ENCODE measurements around the gene VSTM2B. TPM values are rescaled to one million over a fixed set of nuclear protein-coding genes. Genes with fewer than 3 reads are reported as not detected.

VSTM2B gene
- total RNA-seq (not detected), polyA plus RNA-seq (ENCODE audit: insufficient read depth, low read depth, low replicate concordance) (not detected)
- long read RNA-seq, donor 1: 0 reads
- long read RNA-seq, donor 2: 0 reads
- long read RNA-seq, donor 3: 0 reads
- long read RNA-seq, donor 4: 0 reads
- long read RNA-seq, donor 5: 0 reads
- long read RNA-seq, donor 6: 0 reads
- long read RNA-seq, donor 7: 0 reads
- long read RNA-seq, donor 8: 0 reads
- long read RNA-seq, donor 9: 0 reads
- long read RNA-seq, donor 10: 0 reads

DNA sequence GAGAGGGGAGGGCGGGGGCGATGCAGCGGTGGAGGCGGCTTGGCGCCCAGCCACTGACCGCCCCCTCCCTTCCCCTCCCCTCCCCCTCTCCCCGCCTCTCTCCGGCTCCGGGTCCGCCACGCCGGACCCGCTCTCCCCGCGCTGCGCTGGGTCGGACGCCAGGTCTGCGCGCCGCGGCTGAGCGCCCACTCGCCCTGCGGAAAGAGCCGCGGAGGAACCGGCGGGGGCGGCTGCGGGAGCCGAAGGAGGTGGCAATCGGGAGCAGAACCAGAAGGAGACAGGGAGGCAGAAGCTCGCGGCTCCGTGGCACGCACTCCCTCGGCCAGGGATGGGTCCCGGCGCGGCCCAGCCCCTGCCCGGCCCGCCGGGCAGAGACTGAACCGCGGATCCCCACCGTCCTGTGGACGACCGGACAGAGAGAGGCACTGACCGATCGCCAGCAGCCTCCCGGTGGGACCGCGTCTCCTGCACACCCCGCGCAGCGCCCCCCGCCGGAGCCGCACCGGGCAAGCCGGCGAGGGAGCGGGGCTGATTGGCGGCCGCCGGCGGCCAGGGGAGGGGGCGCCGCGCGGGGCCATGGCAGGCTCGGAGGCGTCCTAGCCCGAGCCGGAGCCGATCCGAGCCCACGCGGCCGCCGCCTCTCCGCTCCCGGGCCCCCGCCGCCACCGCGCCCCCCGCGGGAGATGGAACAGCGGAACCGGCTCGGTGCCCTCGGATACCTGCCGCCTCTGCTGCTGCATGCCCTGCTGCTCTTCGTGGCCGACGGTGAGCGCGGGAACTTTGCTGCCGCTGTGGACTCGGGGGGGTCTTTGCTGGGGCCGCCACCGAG, at the start of gene VSTM2B:
VSTM2B (plus strand) TSS at position 94 of the 829 bp plus-strand sequence; CDS start at position 684, 590 bp downstream.
- Histone ChIP-seq H3K4me3 (ENCODE audit: low read length in 3 of 3) (no peak within 1 kb of the TSS), H3K27me3 (ENCODE audit: control insufficient read depth, insufficient read depth, low read length) (peaks cover 34% of the 10 kb centered on the region), H3K27ac (ENCODE audit: low read depth in 2 of 2, low read length in 2 of 2) (no peak within 1 kb of the TSS), H3K9me3 (ENCODE audit: control insufficient read depth in 2 of 3, insufficient read depth in 1 of 3, low read length in 3 of 3) (no peaks in the 10 kb centered on the region), H3K36me3 (ENCODE audit: control insufficient read depth in 2 of 3, insufficient read depth in 3 of 3, low read length in 3 of 3) (no peaks in the 10 kb centered on the region), H3K9ac (ENCODE audit: low read length in 3 of 3) (no peak within 1 kb of the TSS), H3K4me1 (ENCODE audit: control insufficient read depth in 2 of 3, insufficient read depth in 2 of 3, low read depth in 1 of 3, low read length in 3 of 3) (no peaks in the 10 kb centered on the region)
- DNase-seq: peak in 4 of 5 donors; percentile 19 to 58 (median 40)
- intact Hi-C loops (cut with DNase I): no loop called here
- TF ChIP-seq, protein P1, sequence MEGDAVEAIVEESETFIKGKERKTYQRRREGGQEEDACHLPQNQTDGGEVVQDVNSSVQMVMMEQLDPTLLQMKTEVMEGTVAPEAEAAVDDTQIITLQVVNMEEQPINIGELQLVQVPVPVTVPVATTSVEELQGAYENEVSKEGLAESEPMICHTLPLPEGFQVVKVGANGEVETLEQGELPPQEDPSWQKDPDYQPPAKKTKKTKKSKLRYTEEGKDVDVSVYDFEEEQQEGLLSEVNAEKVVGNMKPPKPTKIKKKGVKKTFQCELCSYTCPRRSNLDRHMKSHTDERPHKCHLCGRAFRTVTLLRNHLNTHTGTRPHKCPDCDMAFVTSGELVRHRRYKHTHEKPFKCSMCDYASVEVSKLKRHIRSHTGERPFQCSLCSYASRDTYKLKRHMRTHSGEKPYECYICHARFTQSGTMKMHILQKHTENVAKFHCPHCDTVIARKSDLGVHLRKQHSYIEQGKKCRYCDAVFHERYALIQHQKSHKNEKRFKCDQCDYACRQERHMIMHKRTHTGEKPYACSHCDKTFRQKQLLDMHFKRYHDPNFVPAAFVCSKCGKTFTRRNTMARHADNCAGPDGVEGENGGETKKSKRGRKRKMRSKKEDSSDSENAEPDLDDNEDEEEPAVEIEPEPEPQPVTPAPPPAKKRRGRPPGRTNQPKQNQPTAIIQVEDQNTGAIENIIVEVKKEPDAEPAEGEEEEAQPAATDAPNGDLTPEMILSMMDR (IDR thresholded peaks at IDR 0.05; ENCODE audit: borderline replicate concordance, extremely low read depth, insufficient read depth): no peak
- FAIRE-seq: no peak

DNA sequence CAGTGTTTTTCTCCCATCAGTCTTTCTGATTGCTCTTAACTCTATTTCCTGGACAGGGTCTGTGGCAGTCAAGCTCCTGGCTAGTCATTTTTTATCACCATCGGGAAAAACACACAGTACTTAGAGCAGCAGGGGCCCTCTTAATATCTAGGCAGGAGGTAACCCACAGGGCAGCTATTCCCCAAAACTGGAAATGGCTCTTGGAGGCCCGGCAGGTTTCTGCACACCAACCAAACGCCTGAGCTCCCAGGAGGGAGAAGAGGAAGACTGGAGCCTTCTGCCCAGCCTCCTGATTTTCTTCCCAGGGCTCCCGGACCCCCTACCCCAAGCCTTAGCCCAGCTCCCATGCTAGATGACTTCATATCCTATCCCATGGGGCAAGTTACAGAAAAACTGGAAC, 49.3 kb upstream of the VSTM2B start:
- Histone ChIP-seq H3K9me3 (ENCODE audit: control insufficient read depth in 2 of 3, insufficient read depth in 1 of 3, low read length in 3 of 3) (no peaks in the 10 kb centered on the region), H3K4me3 (ENCODE audit: low read length in 3 of 3) (no peak overlapping the region), H3K36me3 (ENCODE audit: control insufficient read depth in 2 of 3, insufficient read depth in 3 of 3, low read length in 3 of 3) (no peaks in the 10 kb centered on the region), H3K27ac (ENCODE audit: low read depth in 2 of 2, low read length in 2 of 2) (no peak overlapping the region), H3K4me1 (ENCODE audit: control insufficient read depth in 2 of 3, insufficient read depth in 2 of 3, low read depth in 1 of 3, low read length in 3 of 3) (no peaks in the 10 kb centered on the region), H3K9ac (ENCODE audit: low read length in 3 of 3) (no peak overlapping the region), H3K27me3 (ENCODE audit: control insufficient read depth, insufficient read depth, low read length) (no peaks in the 10 kb centered on the region)
- DNase-seq (no peak), FAIRE-seq (no peak)
- TF ChIP-seq, protein P1 (IDR thresholded peaks at IDR 0.05; ENCODE audit: borderline replicate concordance, extremely low read depth, insufficient read depth): no peak
- intact Hi-C loops (cut with DNase I): no loop called here

DNA sequence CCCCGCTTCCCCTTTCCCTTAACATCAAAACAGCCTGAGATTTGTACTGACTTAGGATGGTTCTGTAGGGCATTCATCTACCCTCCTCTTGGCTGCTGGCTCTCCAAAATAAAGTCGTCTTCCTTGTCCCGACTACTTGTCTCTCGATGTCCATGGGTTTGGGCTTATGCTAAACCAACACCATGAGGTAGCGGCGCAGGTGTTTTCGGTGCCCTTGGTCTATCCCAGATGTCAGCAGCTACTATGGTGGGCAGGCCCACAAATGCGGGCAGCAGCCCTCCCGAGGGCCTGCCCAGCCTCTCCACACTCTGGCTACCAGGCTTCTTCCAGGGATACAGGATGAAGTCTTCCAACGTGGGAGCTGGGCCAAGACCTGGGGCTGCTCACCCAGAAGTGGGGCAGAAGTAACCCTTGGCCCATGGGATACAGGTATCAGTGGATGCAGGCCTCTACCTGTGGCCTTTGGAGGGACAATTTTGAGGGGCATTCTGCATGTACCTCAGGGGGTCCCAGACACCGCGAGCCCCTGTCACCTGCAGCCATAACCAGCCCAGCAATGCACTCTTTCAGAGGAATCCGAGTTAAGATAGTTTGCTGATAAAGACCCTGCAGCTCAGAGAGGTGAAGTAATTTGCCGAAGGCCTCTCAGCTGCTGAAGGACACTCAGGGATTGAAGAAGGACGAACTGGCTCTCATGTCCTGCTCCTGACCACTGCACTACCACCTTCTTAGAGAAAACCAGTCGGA, 47.8 kb upstream of the VSTM2B start:
- H3K27me3 ChIP-seq (ENCODE audit: control insufficient read depth, insufficient read depth, low read length): no peaks in the 10 kb centered on the region
- no peak for FAIRE-seq
- TF ChIP-seq, protein P1 (IDR thresholded peaks at IDR 0.05; ENCODE audit: borderline replicate concordance, extremely low read depth, insufficient read depth): no peak
- no peak for DNase-seq
- no peak overlapping the region for H3K9ac ChIP-seq (ENCODE audit: low read length in 3 of 3)
- H3K4me3 ChIP-seq (ENCODE audit: low read length in 3 of 3): no peak overlapping the region
- H3K4me1 ChIP-seq (ENCODE audit: control insufficient read depth in 2 of 3, insufficient read depth in 2 of 3, low read depth in 1 of 3, low read length in 3 of 3): no peaks in the 10 kb centered on the region
- H3K27ac ChIP-seq (ENCODE audit: low read depth in 2 of 2, low read length in 2 of 2): no peak overlapping the region
- no peaks in the 10 kb centered on the region for H3K36me3 ChIP-seq (ENCODE audit: control insufficient read depth in 2 of 3, insufficient read depth in 3 of 3, low read length in 3 of 3)
- intact Hi-C loops (cut with DNase I): no loop called here
- no peaks in the 10 kb centered on the region for H3K9me3 ChIP-seq (ENCODE audit: control insufficient read depth in 2 of 3, insufficient read depth in 1 of 3, low read length in 3 of 3)
